ENCODE measurements around the gene STMND1.

- TF ChIP-seq EZH2 (IDR thresholded peaks at IDR 0.05; ENCODE audit: borderline replicate concordance, insufficient read depth, low read depth, low read length, poor library complexity, severe bottlenecking): no peak
- TF ChIP-seq CTCF (IDR thresholded peaks at IDR 0.05): no peak
Observed at GRCh38 chr6:17096652-17097051, 5.2 kb upstream of the STMND1 start.

Data from B cell (primary cell).